Measurements from ENCODE around the gene ADGRF5.

Gene ADGRF5

GRCh38 chr6:46815130-46815529 lies 106.6 kb downstream of the ADGRF5 start:
- DNase-seq (ENCODE audit: low read depth): no peak
- H3K4me3 ChIP-seq (ENCODE audit: low read depth, low read length): no peak overlapping the region
- TF ChIP-seq POLR2A (IDR thresholded peaks at IDR 0.05; ENCODE audit: extremely low read depth, insufficient read length) (no peak), MAX (IDR thresholded peaks at IDR 0.05; ENCODE audit: low read depth, low read length) (no peak), CTCF (IDR thresholded peaks at IDR 0.05; ENCODE audit: low read depth, low read length) (no peak), MYC (IDR thresholded peaks at IDR 0.05; ENCODE audit: low read depth, low read length) (no peak)

DNA sequence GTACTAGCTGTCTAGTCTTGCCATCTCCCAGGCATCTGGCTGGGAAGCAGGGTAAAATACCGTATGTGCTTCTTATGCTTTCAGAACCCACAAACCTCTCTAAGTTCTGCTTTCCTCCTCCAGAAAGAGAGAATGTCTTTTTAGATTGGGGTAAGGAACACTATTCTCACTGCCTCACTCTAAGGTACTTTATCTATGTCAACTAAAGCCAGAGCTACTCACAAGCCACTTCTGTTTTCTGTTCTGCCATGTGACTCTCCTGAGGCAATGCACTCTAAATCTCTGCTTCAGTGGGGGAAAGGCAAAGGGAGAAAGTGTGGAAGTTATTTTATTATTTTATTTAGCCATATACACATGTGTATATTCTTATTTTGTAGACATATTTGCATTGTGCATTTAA lies 112.9 kb downstream of the ADGRF5 start:
- H3K4me3 ChIP-seq (ENCODE audit: low read depth, low read length): no peak overlapping the region
- TF ChIP-seq MAX (IDR thresholded peaks at IDR 0.05; ENCODE audit: low read depth, low read length): no peak
- no peak for TF ChIP-seq POLR2A (IDR thresholded peaks at IDR 0.05; ENCODE audit: extremely low read depth, insufficient read length)
- TF ChIP-seq CTCF (IDR thresholded peaks at IDR 0.05; ENCODE audit: low read depth, low read length): no peak
- TF ChIP-seq MYC (IDR thresholded peaks at IDR 0.05; ENCODE audit: low read depth, low read length): no peak
- DNase-seq (ENCODE audit: low read depth): no peak
